Mesendoderm (in vitro differentiated cells): ENCODE results near the gene TPGS1.

Experiments used
- DNase-seq: peaks from one replicate; pipeline ENCODE4 v3.0.0; 2013
- H2AK5ac ChIP-seq: 2 replicates; pipeline ENCODE4 v1.6.1; 2013; ENCODE audit warnings: low read length, inconsistent platforms
- H2BK120ac ChIP-seq: 2 replicates; pipeline ENCODE4 v1.6.1; 2013; ENCODE audit warnings: low read depth, mild to moderate bottlenecking, low read length, moderate library complexity, mixed read lengths
- H2BK15ac ChIP-seq: replicated peaks from 2 replicates; pipeline ENCODE4 v1.6.1; 2013; ENCODE audit warnings: low read depth, mild to moderate bottlenecking, moderate library complexity
- H2BK5ac ChIP-seq: 2 replicates; pipeline ENCODE4 v1.6.1; 2013; ENCODE audit warnings: low read length, inconsistent platforms
- H3K18ac ChIP-seq: 2 replicates; pipeline ENCODE4 v1.6.1; 2013; ENCODE audit warnings: mild to moderate bottlenecking, low read length, mixed read lengths
- H3K23ac ChIP-seq: one replicate; pipeline ENCODE4 v1.6.1; 2013; ENCODE audit warnings: low read length
- H3K27ac ChIP-seq: 2 replicates; pipeline ENCODE4 v1.5.1; 2013; ENCODE audit warnings: low read depth, mild to moderate bottlenecking, inconsistent platforms, low read length, moderate library complexity
- H3K27me3 ChIP-seq: 2 replicates; pipeline ENCODE4 v1.6.1; 2013; ENCODE audit warnings: low read length, control low read depth, mild to moderate bottlenecking, inconsistent platforms; ENCODE audit not compliant: insufficient read depth, poor library complexity
- H3K36me3 ChIP-seq: 2 replicates; pipeline ENCODE4 v1.6.1; 2013; ENCODE audit warnings: low read length, inconsistent platforms; ENCODE audit not compliant: control insufficient read depth, insufficient read depth
- H3K4ac ChIP-seq: one replicate; pipeline ENCODE4 v1.6.1; 2013; ENCODE audit warnings: low read depth, mild to moderate bottlenecking, low read length, moderate library complexity
- H3K4me1 ChIP-seq: 2 replicates; pipeline ENCODE4 v1.6.1; 2013; ENCODE audit warnings: low read depth, low read length, inconsistent platforms; ENCODE audit not compliant: control insufficient read depth
- H3K4me2 ChIP-seq: 2 replicates; pipeline ENCODE4 v1.6.1; 2013; ENCODE audit warnings: low read length
- H3K4me3 ChIP-seq: 2 replicates; pipeline ENCODE4 v1.5.1; 2013; ENCODE audit warnings: mild to moderate bottlenecking, low read length
- H3K56ac ChIP-seq: one replicate; pipeline ENCODE4 v1.6.1; 2013; ENCODE audit warnings: low read length
- H3K79me1 ChIP-seq: 2 replicates; pipeline ENCODE4 v1.6.1; 2013; ENCODE audit warnings: low read length, inconsistent platforms
- H3K79me2 ChIP-seq: 2 replicates; pipeline ENCODE4 v1.6.1; 2013; ENCODE audit warnings: mild to moderate bottlenecking, low read length; ENCODE audit not compliant: control insufficient read depth, insufficient read depth
- H3K9ac ChIP-seq: 2 replicates; pipeline ENCODE4 v1.6.1; 2013; ENCODE audit warnings: low read length, inconsistent platforms
- H4K5ac ChIP-seq: one replicate; pipeline ENCODE4 v1.6.1; 2013; ENCODE audit warnings: low read length
- H4K8ac ChIP-seq: one replicate; pipeline ENCODE4 v1.6.1; 2013; ENCODE audit warnings: low read depth, mild to moderate bottlenecking, control low read depth, low read length, moderate library complexity
- WGBS: extraction: QIAGEN DNeasy Blood & Tissue Kit; methylation state at CpG from one replicate; pipeline ENCODE4 v1.1.7; 2013; ENCODE audit warnings: low lambda C conversion rate, missing lambda C conversion rate; ENCODE audit not compliant: insufficient coverage; ENCODE audit errors: extremely low coverage; 5-methylcytosine and 5-hydroxymethylcytosine counted together

Gene TPGS1

DNA sequence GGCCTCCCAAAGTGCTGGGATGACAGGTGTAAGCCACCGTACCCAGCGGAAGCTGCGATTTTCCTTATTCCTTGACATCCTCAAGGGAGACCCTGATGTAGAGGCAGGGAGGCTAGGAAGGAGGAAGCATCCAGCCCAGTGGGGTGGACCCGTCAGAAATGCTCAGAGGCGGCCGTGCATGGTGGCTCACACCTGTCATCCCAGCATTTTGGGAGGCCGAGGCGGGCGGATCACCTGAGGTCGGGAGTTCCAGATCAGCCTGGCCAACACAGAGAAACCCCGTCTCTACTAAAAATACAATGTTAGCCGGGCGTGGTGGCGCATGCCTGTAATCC, 48.1 kb downstream of the TPGS1 start:
- H3K27ac ChIP-seq: no peak overlapping the region
- no peak overlapping the region for H3K9ac ChIP-seq
- H3K79me2 ChIP-seq: no peaks in the 10 kb centered on the region
- no peaks in the 10 kb centered on the region for H3K36me3 ChIP-seq
- no peak overlapping the region for H3K4me3 ChIP-seq
- H3K4ac ChIP-seq: no peak overlapping the region
- H3K56ac ChIP-seq: no peak overlapping the region
- H3K4me2 ChIP-seq: no peak overlapping the region
- H2BK5ac ChIP-seq: no peak overlapping the region
- H3K27me3 ChIP-seq: no peaks in the 10 kb centered on the region
- H4K8ac ChIP-seq: no peak overlapping the region
- no peaks in the 10 kb centered on the region for H3K4me1 ChIP-seq
- no peaks in the 10 kb centered on the region for H3K79me1 ChIP-seq
- no peak overlapping the region for H4K5ac ChIP-seq
- no peak overlapping the region for H2BK120ac ChIP-seq
- DNase-seq: no peak
- WGBS: no CpG with 5 or more reads among the region's 14 CpGs
- H2BK15ac ChIP-seq: no peak overlapping the region
- H3K23ac ChIP-seq: no peak overlapping the region
- no peak overlapping the region for H3K18ac ChIP-seq
- H2AK5ac ChIP-seq: no peak overlapping the region

DNA sequence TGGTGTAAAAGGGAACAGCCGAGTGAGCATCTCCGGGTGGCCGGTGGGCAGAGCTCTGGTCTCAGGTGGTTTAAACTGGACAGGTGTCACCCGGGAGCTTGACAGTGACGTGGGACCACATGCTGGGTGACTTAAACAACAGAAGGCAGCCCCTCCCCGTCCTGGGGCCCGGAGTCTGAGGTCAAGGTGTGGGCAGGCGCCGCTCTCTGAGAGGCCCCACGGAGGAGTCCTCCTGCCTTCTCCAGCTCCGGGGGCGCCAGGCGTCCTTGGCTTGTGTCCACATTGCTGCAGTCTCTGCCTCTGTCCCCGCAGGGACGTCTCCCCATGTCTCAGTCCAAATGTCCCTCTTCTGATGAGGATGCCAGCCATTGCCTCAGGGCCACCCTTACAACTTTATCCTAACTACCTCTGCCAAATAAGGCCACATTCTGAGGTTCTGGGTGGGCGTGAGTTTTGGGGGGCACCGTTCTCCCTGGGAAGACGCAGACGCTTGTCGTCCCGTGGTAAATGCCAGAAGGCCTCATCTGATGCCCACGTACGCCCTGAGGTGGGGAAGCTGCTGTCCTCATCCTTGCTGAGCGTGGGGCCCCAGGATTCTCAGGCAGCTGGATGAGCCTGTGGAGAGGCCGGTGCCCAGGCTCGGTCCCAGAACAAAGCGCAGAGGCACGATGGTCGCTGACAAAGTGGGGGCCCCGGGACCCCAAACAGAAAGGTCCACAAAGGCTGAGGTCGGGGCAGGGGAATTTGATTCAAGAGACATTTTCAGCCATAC, 49.5 kb downstream of the TPGS1 start:
- Histone ChIP-seq H3K56ac (no peak overlapping the region), H2BK5ac (no peak overlapping the region), H2AK5ac (no peak overlapping the region), H3K18ac (no peak overlapping the region), H3K4me2 (no peak overlapping the region), H3K4ac (no peak overlapping the region), H3K9ac (no peak overlapping the region), H3K36me3 (no peaks in the 10 kb centered on the region), H3K4me3 (no peak overlapping the region), H4K8ac (no peak overlapping the region), H4K5ac (no peak overlapping the region), H3K79me2 (no peaks in the 10 kb centered on the region), H3K23ac (no peak overlapping the region), H2BK120ac (no peak overlapping the region), H3K27ac (no peak overlapping the region), H3K79me1 (no peaks in the 10 kb centered on the region), H3K4me1 (no peaks in the 10 kb centered on the region), H3K27me3 (no peaks in the 10 kb centered on the region), H2BK15ac (no peak overlapping the region)
- no CpG with 5 or more reads among the region's 31 CpGs for WGBS
- DNase-seq: no peak

DNA sequence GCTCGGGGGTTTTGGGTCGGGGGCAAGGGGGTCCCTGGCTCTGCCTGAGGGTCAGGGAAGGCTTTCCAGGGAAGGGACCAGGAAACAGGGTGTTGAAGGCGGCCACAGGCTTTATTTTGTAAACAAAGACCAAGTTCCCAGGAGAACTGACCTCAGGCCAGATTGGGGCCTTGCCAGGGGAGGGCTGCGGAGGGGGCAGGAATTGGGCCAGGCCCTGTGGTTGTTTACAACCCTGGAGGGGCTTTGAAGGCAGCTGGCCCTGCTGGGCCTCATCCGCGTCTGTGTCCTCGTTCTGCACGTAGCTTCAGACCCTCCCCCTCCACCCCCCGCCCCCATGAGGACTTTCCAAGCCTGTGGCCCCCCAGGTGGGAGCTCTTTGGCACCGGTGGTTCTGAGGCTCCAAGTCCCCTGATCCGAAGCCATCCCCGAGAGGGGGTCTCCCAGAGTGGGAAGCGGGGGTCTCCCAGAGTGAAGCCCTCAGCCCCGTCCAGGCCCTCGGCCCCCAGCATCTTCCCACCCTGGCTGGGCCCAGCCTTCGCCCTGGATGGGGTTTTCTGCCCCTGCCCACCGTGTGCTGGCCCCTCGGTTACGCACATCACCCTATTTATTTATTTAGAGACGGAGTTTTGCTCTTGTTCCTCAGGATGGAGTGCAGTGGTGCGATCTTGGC, 51.6 kb downstream of the TPGS1 start:
- Histone ChIP-seq H2BK15ac (no peak overlapping the region), H2AK5ac (no peak overlapping the region), H2BK5ac (no peak overlapping the region), H2BK120ac (no peak overlapping the region), H3K4me3 (no peak overlapping the region), H3K4ac (no peak overlapping the region), H3K36me3 (no peaks in the 10 kb centered on the region), H3K18ac (no peak overlapping the region), H3K79me2 (no peaks in the 10 kb centered on the region), H3K56ac (peak overlapping the region; percentile 1), H3K4me1 (no peaks in the 10 kb centered on the region), H3K23ac (no peak overlapping the region), H3K27me3 (no peaks in the 10 kb centered on the region), H4K8ac (no peak overlapping the region), H3K4me2 (no peak overlapping the region), H4K5ac (no peak overlapping the region), H3K79me1 (no peaks in the 10 kb centered on the region), H3K9ac (no peak overlapping the region), H3K27ac (no peak overlapping the region)
- WGBS: no CpG with 5 or more reads among the region's 21 CpGs
- DNase-seq: peak; percentile 60

DNA sequence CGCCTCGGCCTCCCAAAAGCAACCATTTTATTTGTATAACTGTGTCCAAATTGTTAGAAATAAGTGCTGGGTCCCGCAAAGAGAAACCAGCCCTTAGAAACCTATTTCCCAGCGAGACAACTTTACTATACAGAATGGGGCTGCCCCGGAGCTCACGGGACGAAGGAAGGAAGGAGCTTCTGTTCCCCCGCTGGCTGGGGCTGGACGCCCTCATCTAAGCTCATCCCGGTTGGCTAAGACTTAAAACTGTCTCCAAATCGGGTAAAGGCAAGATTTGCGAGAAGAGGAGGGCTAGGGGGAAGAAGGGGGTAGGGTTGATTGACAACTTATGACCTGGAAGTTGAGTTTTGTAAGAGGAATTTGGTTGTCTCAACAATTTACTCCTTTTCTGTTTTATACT, 52.8 kb downstream of the TPGS1 start:
- no peak overlapping the region for H3K4ac ChIP-seq
- no peak for DNase-seq
- H3K79me2 ChIP-seq: no peaks in the 10 kb centered on the region
- H3K27me3 ChIP-seq: no peaks in the 10 kb centered on the region
- H4K5ac ChIP-seq: no peak overlapping the region
- H2BK5ac ChIP-seq: no peak overlapping the region
- no peak overlapping the region for H2BK120ac ChIP-seq
- no peak overlapping the region for H3K9ac ChIP-seq
- no CpG with 5 or more reads among the region's 12 CpGs for WGBS
- H3K36me3 ChIP-seq: no peaks in the 10 kb centered on the region
- no peak overlapping the region for H3K18ac ChIP-seq
- no peak overlapping the region for H2AK5ac ChIP-seq
- no peak overlapping the region for H2BK15ac ChIP-seq
- H3K4me3 ChIP-seq: no peak overlapping the region
- H3K79me1 ChIP-seq: no peaks in the 10 kb centered on the region
- no peaks in the 10 kb centered on the region for H3K4me1 ChIP-seq
- no peak overlapping the region for H3K27ac ChIP-seq
- no peak overlapping the region for H3K4me2 ChIP-seq
- H3K56ac ChIP-seq: no peak overlapping the region
- no peak overlapping the region for H4K8ac ChIP-seq
- no peak overlapping the region for H3K23ac ChIP-seq

DNA sequence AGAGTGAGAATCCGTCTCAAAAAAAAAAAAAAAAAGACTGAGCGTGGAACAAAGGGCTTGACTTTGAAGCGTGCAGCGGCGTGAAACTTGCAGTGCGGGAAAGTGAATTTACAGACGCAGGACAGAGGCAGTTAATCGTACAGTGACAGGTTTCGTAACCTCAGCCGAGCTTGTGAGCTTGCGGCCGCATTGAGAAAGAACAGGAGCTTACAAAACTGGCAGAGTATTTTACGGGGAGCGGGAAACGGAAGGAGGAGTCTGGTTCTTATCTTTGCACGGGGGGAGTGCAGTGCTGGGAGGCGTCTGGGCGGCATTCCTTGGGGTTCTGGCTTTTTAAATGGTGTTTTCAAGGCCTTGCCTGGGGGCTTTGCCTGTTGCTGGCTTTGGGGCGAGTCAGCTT, 59.1 kb downstream of the TPGS1 start:
- H3K23ac ChIP-seq: no peak overlapping the region
- H2BK120ac ChIP-seq: no peak overlapping the region
- H3K18ac ChIP-seq: no peak overlapping the region
- H3K79me1 ChIP-seq: no peaks in the 10 kb centered on the region
- no peak overlapping the region for H3K9ac ChIP-seq
- H3K56ac ChIP-seq: no peak overlapping the region
- H3K4me3 ChIP-seq: no peak overlapping the region
- no peak overlapping the region for H2BK15ac ChIP-seq
- no peaks in the 10 kb centered on the region for H3K27me3 ChIP-seq
- no peak overlapping the region for H2AK5ac ChIP-seq
- no peak overlapping the region for H4K8ac ChIP-seq
- peak; percentile 66 for DNase-seq
- H3K27ac ChIP-seq: no peak overlapping the region
- no peak overlapping the region for H4K5ac ChIP-seq
- no peak overlapping the region for H3K4ac ChIP-seq
- H3K4me2 ChIP-seq: no peak overlapping the region
- no peak overlapping the region for H2BK5ac ChIP-seq
- no peaks in the 10 kb centered on the region for H3K4me1 ChIP-seq
- no peaks in the 10 kb centered on the region for H3K36me3 ChIP-seq
- WGBS: no CpG with 5 or more reads among the region's 19 CpGs
- H3K79me2 ChIP-seq: no peaks in the 10 kb centered on the region

DNA sequence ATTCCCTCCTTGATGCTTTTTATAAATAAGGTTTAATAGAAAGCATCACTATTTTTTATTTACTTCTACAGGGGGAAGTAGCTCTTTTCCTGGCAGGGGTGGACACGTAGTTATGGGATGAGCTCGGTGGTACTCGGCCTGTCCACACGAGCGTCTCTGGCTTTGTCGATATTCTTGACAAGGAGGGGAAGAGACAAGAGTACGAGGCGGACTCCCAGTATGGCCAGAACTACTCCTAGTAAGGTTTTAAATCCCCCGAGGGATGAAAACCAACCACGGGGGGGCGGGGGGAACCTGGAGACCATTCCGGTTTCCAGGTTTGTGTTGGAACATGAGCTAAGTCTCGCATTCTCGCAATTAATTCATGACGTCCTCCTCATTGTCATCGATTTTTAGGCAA, 59.5 kb downstream of the TPGS1 start:
- H2AK5ac ChIP-seq: no peak overlapping the region
- no peak overlapping the region for H2BK120ac ChIP-seq
- no peaks in the 10 kb centered on the region for H3K79me1 ChIP-seq
- H3K4me1 ChIP-seq: no peaks in the 10 kb centered on the region
- no peak overlapping the region for H3K56ac ChIP-seq
- no peak overlapping the region for H4K8ac ChIP-seq
- no peaks in the 10 kb centered on the region for H3K36me3 ChIP-seq
- DNase-seq: no peak
- no peak overlapping the region for H3K23ac ChIP-seq
- H3K27ac ChIP-seq: no peak overlapping the region
- H2BK15ac ChIP-seq: no peak overlapping the region
- no peaks in the 10 kb centered on the region for H3K79me2 ChIP-seq
- no peak overlapping the region for H4K5ac ChIP-seq
- no peak overlapping the region for H3K18ac ChIP-seq
- no peak overlapping the region for H3K4me2 ChIP-seq
- H3K27me3 ChIP-seq: no peaks in the 10 kb centered on the region
- WGBS: no CpG with 5 or more reads among the region's 16 CpGs
- H3K4me3 ChIP-seq: no peak overlapping the region
- no peak overlapping the region for H2BK5ac ChIP-seq
- no peak overlapping the region for H3K9ac ChIP-seq
- H3K4ac ChIP-seq: no peak overlapping the region
